ENCODE measurements around the gene MSGN1. TPM values are rescaled to one million over a fixed set of nuclear protein-coding genes. Genes with fewer than 3 reads are reported as not detected.

The MSGN1 gene
- not detected in 2 replicates for total RNA-seq

GRCh38 chr2:17816396-17817245 lies at the start of gene MSGN1:
MSGN1 (plus strand) TSS chr2:17816460; CDS start chr2:17816519, 59 bp downstream.

Other genes with a start within 250 kb of the MSGN1 start
- 27.7 and 31.2 TPM in 2 replicates for gene SMC6, start 62.6 kb upstream of the MSGN1 start, total RNA-seq
- 15.3 and 20.1 TPM in 2 replicates for gene GEN1, start 62.3 kb upstream of the MSGN1 start, total RNA-seq
- 1.0 and 1.2 TPM in 2 replicates for gene KCNS3, start 62.2 kb downstream of the MSGN1 start, total RNA-seq

All from articular chondrocyte of knee joint (primary cell).